Stimulated activated CD4-positive, alpha-beta T cell treated with anti-CD3 and anti-CD28 coated beads, Interleukin-15, amount 100 ng/mL, for 24 hours (primary cell): Measurements from ENCODE around the gene AJAP1.

Experiments
- DNase-seq: peaks from one replicate; pipeline ENCODE4 v3.0.0-alpha.2; 2020

Gene AJAP1

DNA sequence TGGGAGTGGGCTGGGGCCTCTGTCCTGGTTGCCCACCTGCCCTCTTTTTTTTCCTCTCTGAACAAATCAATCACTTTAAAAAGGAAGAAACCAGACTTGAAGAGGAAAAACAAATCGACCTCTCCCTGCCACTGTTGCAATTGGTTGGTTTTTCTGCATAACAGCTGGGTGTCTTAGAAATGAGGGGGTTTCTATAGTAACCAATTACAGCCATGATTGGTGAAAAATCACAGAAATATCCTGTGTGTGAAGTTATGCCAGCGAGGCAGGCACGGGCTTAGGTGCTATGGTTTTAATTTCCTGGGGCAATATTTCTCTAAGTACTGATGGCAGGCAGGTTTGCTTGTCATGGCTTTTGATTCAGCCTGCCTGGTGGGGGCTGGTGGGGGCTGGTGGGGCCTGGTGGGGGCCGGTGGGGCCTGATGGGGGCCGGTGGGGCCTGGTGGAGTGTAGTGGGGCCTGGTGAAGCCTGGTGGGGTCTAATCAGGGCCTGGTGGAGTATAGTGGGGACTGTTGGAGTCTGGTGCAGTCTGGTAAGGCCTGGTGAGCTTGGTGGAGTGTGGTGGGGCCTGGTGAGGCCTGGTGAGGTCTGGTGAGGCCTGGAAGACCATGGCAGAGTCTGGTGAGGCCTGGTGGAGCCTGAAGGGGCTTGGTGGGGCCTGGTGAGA, 54.6 kb downstream of the AJAP1 start:
- DNase-seq: no peak

DNA sequence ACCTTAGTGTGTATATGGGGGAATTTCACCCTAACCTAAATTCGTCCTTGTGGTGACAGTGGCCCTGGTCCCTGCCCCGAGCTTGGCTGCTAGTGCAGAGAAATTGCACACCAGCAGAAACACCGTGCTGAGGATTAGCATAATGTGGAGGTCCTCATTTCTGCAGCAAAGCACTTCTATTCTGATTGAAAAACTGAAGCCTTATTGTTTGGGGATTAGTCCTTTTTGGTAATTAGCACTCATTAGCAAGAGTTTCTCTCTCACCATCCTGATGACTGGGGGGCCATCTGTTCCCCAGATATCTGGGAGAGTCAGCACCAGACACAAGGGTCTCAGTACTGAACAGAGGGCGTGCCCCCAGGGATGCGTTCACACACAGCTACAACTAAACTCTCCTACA, 55.2 kb downstream of the AJAP1 start:
- no peak for DNase-seq

DNA sequence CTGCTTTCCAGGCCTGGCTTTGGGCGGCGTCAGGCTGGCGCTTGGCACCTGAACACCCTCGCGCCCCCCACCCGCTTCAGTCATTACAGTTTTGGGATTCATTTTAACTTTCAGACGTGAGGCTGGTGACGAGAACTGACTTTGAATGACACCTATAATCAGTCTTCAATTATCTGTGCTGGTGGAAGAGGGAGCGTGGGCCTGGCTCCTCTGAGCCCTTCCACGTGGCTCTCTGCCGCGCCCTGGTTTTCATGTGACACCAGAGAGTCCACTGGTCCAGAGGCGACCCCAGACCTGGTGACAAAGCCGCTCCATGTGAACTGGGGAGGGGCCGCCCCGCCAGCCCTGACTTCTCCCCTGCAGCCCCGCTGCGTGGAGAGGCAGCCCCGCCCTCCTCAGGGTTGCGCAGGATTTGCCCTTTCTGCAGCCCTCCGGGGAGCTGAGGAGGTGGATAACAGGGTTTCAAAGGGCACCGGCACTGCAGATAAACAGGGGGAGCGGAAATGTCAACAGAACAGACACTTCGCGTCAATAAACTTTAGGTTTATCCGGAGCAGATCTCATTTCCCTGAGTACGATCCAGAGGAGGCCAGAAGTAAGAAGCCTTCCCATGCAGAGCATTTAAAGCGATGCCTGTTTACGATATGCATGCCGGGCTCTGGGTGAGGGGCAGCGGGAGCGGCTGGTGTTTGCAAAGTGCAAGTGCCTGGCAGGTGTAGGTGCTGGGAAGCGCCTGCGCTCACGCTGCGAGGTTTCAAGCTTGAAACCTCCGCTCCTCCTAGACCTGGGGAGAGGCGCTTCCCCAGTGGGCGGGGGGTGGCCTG, 56.4 kb downstream of the AJAP1 start:
- DNase-seq: no peak

DNA sequence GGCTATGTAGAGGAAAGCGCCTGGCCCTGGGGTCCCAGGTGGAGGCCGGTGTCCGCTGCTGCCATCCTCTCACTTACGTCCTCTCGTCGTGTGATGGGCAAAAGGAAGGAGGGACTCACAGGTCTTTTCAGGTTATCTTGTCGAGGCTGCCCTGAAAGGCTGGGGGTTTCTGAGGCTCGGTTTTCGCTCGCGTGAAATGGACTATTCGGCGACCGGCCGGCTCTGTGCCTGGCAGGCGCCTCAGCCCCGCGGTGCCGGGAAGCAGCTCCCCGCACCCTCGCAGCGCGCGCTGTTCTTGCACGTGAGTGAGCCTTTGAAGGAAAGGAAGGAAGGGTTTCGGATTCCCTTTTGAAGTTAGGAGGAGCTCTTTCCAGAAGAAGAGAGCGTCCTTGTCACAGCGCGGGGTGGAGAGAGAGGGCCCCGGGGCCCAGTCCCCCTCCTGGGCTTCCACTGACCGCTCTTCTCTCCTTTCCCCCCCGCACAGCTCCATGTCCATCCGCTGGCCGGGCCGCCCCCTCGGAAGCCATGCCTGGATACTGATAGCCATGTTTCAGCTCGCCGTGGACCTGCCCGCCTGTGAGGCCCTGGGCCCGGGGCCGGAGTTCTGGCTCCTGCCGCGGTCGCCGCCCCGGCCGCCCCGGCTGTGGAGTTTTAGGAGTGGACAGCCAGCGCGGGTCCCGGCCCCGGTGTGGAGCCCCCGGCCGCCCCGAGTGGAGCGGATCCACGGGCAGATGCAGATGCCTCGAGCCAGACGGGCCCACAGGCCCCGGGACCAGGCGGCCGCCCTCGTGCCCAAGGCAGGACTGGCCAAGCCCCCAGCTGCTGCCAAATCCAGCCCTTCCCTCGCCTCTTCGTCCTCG, 57.2 kb downstream of the AJAP1 start:
- DNase-seq: no peak

DNA sequence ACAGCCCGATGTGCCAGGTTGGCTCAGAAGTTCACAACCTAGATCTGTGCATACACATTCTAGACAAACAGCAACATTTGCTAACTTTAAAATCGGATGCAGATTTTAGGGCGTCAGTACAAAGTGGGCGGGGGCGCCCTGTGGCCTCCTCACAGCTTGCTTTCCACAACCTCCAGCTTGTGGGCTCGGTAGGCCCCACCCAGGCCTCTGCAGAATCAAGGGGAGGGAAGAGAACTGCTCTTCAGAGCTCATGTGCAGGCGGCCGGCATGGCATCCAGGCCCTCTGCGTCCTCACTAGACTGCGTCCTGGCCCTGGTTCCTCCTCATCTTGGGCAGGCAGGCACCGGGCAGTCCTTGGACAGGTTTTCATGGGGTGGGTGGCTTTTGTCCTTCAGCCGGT, 59.3 kb downstream of the AJAP1 start:
- no peak for DNase-seq

DNA sequence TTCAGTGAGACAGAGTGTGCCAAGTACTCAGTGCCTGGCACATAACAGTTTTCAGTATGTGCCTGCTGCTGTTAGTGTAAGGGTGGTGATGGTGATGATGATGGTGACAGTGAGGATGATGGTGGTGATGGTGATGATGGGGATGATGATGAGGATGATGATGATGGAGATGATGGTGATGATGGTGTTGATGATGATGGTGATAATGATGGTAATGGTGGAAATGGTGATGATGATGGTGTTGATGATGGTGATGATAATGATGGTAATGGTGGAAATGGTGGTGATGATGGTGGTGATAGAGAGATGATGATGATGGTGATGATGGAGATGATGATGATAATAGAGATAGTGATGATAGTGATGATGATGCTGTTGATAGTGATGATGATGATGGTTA, 62.0 kb downstream of the AJAP1 start:
- DNase-seq: no peak

GRCh38 chr1:4718071-4718470, 63.7 kb downstream of the AJAP1 start:
- no peak for DNase-seq

DNA sequence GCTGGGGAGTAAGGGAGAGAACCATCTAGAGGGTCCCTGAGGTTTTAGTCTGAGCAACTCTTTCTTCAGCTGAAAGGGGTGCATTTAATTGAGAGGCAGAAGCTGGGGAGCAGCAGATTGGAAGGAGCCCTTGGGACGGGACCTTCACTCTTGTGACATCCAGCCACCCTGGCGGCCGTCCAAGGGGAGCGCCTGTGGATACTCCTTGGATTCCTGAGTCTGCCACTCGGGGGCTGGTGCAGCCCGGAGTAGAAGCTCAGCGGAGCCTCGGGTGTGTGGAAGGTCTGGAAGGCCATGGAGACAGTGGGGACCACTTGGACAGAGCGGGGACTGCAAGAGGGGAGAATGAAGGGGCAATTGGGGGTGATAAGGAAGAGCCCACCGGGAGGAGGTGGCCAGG, 68.7 kb downstream of the AJAP1 start:
- DNase-seq: no peak

DNA sequence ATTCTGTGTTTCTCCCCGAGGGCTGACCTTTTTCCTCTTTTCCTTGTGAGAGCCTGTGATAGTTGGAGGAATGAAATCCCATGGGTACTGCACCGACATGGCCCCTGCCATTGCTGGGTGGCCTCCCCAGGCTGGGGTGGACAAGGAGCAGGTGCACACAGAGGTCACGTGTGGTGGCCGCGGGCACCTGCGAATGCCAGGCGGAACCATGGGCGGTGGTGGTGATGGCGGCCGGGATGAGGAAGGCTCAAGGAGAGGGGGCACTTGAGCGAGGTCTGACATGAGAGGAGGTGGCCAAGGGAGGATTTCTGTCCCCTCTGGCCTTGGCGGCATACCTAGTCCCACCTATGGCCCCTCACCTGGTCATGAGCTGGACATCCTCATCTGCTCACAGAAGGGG, 69.6 kb downstream of the AJAP1 start:
- no peak for DNase-seq

DNA sequence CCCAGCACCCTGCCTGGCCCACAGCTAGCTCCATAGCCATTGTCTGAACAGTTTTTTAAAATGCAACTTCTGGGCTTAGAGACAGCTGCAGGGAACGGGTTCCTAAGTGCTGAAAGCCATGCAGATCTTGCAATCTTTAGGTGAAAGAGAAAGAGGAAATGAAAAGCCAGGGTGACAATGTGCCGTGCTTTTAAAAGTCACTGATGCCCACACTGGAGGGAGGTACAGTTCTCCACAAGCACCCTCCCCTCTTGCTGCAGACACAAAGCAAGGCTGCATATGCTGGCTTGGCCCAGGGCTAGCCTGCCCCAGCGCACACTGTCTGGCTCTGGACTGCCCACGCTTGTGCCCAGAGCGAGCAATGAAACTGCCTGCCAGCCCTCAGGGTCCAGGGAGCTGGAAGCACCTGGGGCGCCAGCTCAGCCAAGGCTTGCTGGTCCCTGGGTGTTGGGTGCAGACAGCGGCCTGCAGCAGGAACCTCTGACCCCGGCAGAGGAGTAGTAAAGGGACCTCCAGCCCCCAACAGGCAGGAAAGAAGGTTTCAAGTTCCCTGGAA, 70.4 kb downstream of the AJAP1 start:
- no peak for DNase-seq

DNA sequence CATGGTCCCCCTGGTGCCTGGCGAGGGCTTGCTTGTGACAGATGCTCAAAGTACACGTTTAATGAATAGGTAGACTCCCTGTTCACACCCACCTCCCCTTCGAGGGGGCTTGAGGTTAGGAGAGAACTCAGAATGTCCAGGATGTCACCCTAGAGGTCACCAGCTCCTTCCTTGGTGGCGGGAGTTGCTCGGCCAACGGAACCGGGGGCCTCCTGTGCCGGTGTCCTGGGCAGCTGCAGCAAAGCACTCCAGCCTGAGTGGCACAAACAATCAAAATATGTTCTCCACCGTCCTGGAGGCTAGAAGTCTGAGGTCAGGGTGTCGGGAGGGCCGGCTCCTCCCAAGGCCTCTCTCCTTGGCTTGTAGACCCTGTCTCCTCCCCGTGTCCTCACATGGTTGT, 71.0 kb downstream of the AJAP1 start:
- DNase-seq: no peak

DNA sequence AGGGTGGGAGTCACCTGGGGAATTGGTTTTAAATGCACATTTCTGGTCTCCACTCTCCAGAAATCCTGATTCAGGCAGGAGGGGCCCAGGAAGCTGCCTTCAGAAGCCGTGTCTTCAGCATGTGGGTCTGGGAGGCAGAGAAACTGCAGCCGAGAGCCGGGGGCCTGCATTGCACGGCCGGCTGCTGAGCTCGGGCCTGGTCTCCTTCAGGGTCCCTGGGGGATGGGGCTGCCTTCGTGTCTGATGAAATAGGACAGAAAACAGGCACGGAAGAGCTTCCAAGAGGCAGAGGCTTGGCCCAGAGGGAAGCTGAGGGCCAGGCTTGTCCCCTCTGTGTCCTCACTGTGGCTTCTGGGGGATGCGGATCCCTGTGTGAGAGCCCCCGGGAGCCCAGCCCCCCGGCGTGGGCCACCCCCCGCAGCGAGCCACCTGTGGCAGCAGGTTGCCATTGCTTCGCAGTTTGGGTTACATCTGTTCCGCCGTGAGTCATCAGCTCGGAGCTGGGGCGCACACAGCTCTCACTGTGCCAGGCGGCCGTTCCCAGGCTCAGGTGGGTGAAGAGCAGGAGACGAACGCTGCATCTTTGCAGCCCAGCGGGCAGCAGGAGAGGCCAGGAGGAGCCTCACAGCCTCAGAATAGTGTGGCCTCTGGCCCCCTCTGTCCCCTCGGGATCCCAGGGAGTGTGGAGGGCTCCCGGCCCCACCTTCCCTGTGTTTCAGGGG, 72.4 kb downstream of the AJAP1 start:
- DNase-seq: no peak

DNA sequence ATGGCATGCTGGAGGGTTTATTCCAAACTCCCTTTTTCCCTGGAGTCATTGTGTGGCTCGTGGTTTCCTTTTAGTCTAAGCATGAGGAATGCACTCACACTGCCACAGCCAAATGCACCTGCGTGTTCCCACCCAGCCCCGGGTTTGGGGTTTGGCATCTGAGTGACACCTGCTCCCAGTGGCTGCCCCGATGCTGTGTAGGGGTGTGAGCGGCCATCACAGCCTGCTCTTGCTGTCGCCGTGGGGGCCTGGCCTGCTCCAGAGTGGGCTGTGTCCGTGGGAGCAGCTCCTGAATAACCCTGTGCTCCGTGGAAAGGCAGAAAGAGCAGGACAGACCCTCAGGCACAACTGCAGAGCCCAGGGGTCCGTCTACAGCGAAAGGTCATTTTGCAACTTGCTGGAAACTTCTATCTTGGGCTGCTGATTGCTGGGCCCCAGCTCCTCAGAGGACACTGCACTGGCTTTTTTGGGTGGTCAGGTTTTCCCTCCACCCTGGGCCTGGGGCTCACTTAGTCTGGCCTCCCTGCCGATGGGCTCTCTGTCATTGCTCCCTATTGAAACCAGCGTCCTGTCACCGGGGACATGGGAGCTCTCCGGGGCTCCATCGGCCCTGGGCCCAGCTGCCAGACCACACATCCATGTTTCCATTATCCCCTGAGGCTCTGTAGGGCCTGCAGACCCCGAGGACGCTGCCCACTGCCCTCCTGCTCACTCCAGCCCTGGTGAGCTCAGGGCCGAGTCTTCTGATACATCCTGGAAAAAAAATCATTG, 74.1 kb downstream of the AJAP1 start:
- no peak for DNase-seq

- DNase-seq: no peak
Measured at GRCh38 chr1:4729090-4729471, 74.7 kb downstream of the AJAP1 start.

GRCh38 chr1:4730078-4730477, 75.7 kb downstream of the AJAP1 start:
- no peak for DNase-seq

DNA sequence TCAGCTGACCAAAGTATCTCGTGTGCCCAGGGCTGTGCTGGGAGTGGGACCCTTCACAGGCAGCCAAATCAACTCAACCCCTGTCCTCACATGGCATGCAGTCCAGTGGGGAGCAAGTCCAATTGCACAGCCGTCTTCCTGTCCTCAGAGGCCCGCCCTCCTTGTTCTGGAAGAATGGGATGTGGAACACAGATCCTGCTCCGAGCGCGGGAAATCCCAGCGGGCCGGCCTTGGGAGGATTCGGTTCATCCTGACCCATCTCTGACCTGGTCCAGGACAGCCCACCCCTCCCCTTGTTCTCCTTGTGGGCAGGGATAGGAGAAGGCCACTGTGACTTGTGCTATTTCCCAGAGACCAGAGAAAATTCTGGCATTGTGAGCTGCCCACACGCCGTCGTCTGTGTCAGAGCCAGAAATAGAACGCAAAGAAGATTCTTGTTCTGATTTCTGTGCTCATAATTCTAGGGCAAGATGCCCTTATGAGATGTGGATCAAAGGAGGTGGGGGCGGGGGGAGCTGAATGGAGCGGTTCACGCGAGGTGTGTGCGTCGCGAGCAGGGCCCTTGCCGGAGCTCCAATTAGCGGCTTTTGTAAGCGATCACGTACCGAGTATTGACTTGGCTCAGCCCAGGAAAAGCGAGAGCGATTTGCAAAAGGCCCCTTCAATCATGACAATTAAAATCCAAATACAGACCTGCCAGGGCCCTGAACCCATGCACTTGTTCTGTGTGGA, 79.2 kb downstream of the AJAP1 start:
- DNase-seq: no peak

GRCh38 chr1:4734219-4734618, 79.8 kb downstream of the AJAP1 start:
- DNase-seq: no peak

GRCh38 chr1:4734791-4735190, 80.4 kb downstream of the AJAP1 start:
- no peak for DNase-seq

DNA sequence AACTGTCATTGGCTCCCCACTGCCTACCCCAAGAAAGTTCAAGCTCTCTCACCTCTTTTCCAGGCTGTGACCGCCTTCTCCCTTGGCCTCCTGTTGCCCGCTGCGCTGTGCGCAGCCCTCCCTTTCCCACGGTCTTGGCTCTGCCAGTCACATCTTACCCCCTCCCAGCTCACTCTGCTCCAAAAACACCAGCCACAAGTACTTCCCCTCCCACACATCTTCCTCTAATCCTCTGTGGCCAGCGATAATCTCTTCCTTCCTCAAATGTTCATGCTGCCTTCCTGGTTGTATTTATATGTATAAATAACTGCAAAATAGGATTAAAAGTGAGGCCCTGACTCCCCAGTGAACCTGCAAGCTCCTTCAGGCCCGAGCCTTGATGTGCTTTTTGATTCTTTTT, 81.8 kb downstream of the AJAP1 start:
- DNase-seq: no peak

GRCh38 chr1:4741876-4742423, 87.5 kb downstream of the AJAP1 start:
- DNase-seq: no peak
